Omental fat pad (tissue), 4 donors: ENCODE results near the gene AANAT. TPM values are rescaled to one million over a fixed set of nuclear protein-coding genes. Genes with fewer than 3 reads are reported as not detected.

Source experiments
- ATAC-seq: fragments of 150-250 bp; one replicate; pipeline ENCODE4 v1.9.1; 2016; ENCODE audit warnings: mild to moderate bottlenecking, moderate library complexity; ENCODE audit not compliant: low FRiP score
- DNase-seq: peaks from one replicate; pipeline ENCODE4 v3.0.0-alpha.2; 2019; ENCODE audit warnings: low spot score
- CTCF ChIP-seq, 3 donors: fragments of 450-650 bp; IDR thresholded peaks; one replicate each; pipeline ENCODE4 v1.5.1; 2016 to 2017; ENCODE audit warnings: antibody characterized with exemption in 3 of 3, mild to moderate bottlenecking in 3 of 3, moderate library complexity in 2 of 3
- total RNA-seq, 4 donors: library from RNA; depleted of rRNA; stranded (reverse); fragments of >200 nt; gene quantifications; one replicate each; pipeline ENCODE4 v1.1.0, GENCODE V29; 2016

Gene AANAT
- not detected for total RNA-seq

- TF ChIP-seq CTCF (IDR thresholded peaks at IDR 0.05) = no peak
- ATAC-seq (no peak), DNase-seq (no peak)
Observed at GRCh38 chr17:76467366-76467765, at the start of gene AANAT. AANAT (plus strand) TSS chr17:76467603; CDS start chr17:76468747, 1,144 bp downstream.

- TF ChIP-seq CTCF (IDR thresholded peaks at IDR 0.05) = no peak
- DNase-seq (no peak), ATAC-seq (no peak)
Observed at GRCh38 chr17:76419576-76420260, 47.7 kb upstream of the AANAT start.

GRCh38 chr17:76420356-76421043, 46.9 kb upstream of the AANAT start:
- no peak for TF ChIP-seq CTCF (IDR thresholded peaks at IDR 0.05)
- no peak for DNase-seq
- ATAC-seq = no peak

GRCh38 chr17:76421044-76421407, 46.4 kb upstream of the AANAT start:
- no peak for ATAC-seq

GRCh38 chr17:76422406-76422805, 45.0 kb upstream of the AANAT start:
- ATAC-seq = no peak
- DNase-seq = no peak
- no peak for TF ChIP-seq CTCF (IDR thresholded peaks at IDR 0.05)

More at GRCh38 chr17:76421044-76421407, 46.4 kb upstream of the AANAT start:
- TF ChIP-seq CTCF (IDR thresholded peaks at IDR 0.05) = no peak
- DNase-seq = no peak

- DNase-seq (no peak), ATAC-seq (no peak)
Observed at GRCh38 chr17:76422860-76423259, 44.5 kb upstream of the AANAT start.

More at GRCh38 chr17:76422860-76423259, 44.5 kb upstream of the AANAT start:
- TF ChIP-seq CTCF (IDR thresholded peaks at IDR 0.05) = no peak
